NCI-H446 (cell line): ENCODE data around the gene EXTL1.

Source experiments
- DNase-seq, 2 experiments: peaks; one replicate each; lab custom pipeline; 2025; lab: John Stamatoyannopoulos, UW

The EXTL1 gene

GRCh38 chr1:26025060-26025459 lies 3.5 kb downstream of the EXTL1 start:
- DNase-seq: no peak

- no peak for DNase-seq
Measured at GRCh38 chr1:26025517-26025916, 3.9 kb downstream of the EXTL1 start.

- no peak for DNase-seq
Measured at GRCh38 chr1:26027716-26028489, 6.3 kb downstream of the EXTL1 start.

GRCh38 chr1:26028490-26028980 lies 7.0 kb downstream of the EXTL1 start:
- no peak for DNase-seq

- no peak for DNase-seq
Measured at GRCh38 chr1:26029054-26029863, 7.7 kb downstream of the EXTL1 start.

GRCh38 chr1:26029864-26030481 lies 8.4 kb downstream of the EXTL1 start:
- no peak for DNase-seq

- no peak for DNase-seq
Measured at GRCh38 chr1:26031196-26031595, 9.6 kb downstream of the EXTL1 start.

GRCh38 chr1:26031611-26032220 lies 10.1 kb downstream of the EXTL1 start:
- no peak for DNase-seq

GRCh38 chr1:26032656-26033357 lies 11.2 kb downstream of the EXTL1 start:
- no peak for DNase-seq

GRCh38 chr1:26034504-26035202 lies 13.1 kb downstream of the EXTL1 start:
- DNase-seq: peak in 1 of 2 experiments; percentile 43

GRCh38 chr1:26035203-26035958 lies 13.8 kb downstream of the EXTL1 start:
- peak; percentile 93 to 96 for DNase-seq

GRCh38 chr1:26035959-26036755 lies 14.6 kb downstream of the EXTL1 start:
- peak; percentile 57 to 81 for DNase-seq

- no peak for DNase-seq
Measured at GRCh38 chr1:26036756-26037281, 15.2 kb downstream of the EXTL1 start.

GRCh38 chr1:26037904-26038303 lies 16.3 kb downstream of the EXTL1 start:
- DNase-seq: no peak

- DNase-seq: no peak
Measured at GRCh38 chr1:26038477-26038876, 16.9 kb downstream of the EXTL1 start.

GRCh38 chr1:26038904-26039303 lies 17.3 kb downstream of the EXTL1 start:
- no peak for DNase-seq

GRCh38 chr1:26041401-26041800 lies 19.8 kb downstream of the EXTL1 start:
- no peak for DNase-seq

GRCh38 chr1:26041978-26042377 lies 20.4 kb downstream of the EXTL1 start:
- DNase-seq: no peak

- no peak for DNase-seq
Measured at GRCh38 chr1:26043765-26044164, 22.2 kb downstream of the EXTL1 start.
